Uterus (tissue), 2 donors: ENCODE measurements around the gene RAPH1.
"Not testable (repeated sequence)": the region's sequence is repeated elsewhere in the genome, so short reads cannot be mapped to it uniquely, and the experiment has no call there.

Experiments used
- POLR2A ChIP-seq, 2 donors: fragments of 450-650 bp; IDR thresholded peaks; one replicate each; pipeline ENCODE4 v1.6.1; 2016; ENCODE audit warnings: antibody characterized with exemption in 2 of 2, mild to moderate bottlenecking in 1 of 2, moderate library complexity in 1 of 2
- TF ChIP-seq, protein P1 (sequence below), 4 experiments: fragments of 200-600 bp in 2 of 4; fragments of 450-650 bp in 2 of 4; sonication (generic) in 2 of 4; IDR thresholded peaks; one replicate each; pipeline ENCODE4 v1.5.1; 2016 to 2019; ENCODE audit warnings: antibody characterized with exemption in 4 of 4, mild to moderate bottlenecking in 2 of 4, moderate library complexity in 1 of 4

DNA sequence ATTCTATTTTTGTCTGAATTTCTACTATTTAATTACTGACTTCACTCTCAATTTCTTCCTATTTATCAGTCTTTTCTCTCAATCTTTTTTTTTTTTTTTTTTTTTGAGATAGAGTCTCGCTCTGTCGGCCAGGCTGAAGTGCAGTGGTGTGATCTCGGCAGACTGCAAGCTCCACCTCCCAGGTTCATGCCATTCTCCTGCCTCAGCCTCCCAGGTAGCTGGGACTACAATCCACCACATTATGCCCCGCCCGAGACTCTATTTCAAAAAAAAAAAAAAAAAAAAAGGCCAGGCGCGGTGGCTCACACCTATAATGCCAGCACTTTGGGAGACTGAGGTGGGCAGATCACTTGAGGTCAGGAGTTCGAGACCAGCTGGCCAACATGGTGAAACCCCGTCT, 21.8 kb downstream of the RAPH1 start:
- not testable (repeated sequence) for TF ChIP-seq POLR2A (IDR thresholded peaks at IDR 0.05)
- TF ChIP-seq, protein P1, sequence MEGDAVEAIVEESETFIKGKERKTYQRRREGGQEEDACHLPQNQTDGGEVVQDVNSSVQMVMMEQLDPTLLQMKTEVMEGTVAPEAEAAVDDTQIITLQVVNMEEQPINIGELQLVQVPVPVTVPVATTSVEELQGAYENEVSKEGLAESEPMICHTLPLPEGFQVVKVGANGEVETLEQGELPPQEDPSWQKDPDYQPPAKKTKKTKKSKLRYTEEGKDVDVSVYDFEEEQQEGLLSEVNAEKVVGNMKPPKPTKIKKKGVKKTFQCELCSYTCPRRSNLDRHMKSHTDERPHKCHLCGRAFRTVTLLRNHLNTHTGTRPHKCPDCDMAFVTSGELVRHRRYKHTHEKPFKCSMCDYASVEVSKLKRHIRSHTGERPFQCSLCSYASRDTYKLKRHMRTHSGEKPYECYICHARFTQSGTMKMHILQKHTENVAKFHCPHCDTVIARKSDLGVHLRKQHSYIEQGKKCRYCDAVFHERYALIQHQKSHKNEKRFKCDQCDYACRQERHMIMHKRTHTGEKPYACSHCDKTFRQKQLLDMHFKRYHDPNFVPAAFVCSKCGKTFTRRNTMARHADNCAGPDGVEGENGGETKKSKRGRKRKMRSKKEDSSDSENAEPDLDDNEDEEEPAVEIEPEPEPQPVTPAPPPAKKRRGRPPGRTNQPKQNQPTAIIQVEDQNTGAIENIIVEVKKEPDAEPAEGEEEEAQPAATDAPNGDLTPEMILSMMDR (IDR thresholded peaks at IDR 0.05), result not testable (repeated sequence)
